Lung (tissue), 12 donors: ENCODE data around the gene KLF17. TPM values are rescaled to one million over a fixed set of nuclear protein-coding genes. Genes with fewer than 3 reads are reported as not detected.

Experiments
- ATAC-seq: fragments of 200-7000 bp; cut with Tn5 transposase; one replicate; pipeline ENCODE4 v1.9.1; 2020; ENCODE audit warnings: moderate number of reproducible peaks; ENCODE audit not compliant: insufficient read depth, low FRiP score
- DNase-seq, 3 donors: peaks; one replicate each; pipeline ENCODE4 v3.0.0-alpha.2; 2013 to 2017
- H3K27ac ChIP-seq, 2 donors: one replicate each; pipeline ENCODE4 v1.5.1; 2013; ENCODE audit warnings: mild to moderate bottlenecking in 2 of 2, moderate library complexity in 2 of 2, control low read depth in 1 of 2, inconsistent platforms in 1 of 2, low read depth in 1 of 2, low read length in 1 of 2
- H3K27me3 ChIP-seq, 3 donors: one replicate each; pipeline ENCODE4 v1.5.1; 2013; ENCODE audit warnings: low read length in 2 of 3; ENCODE audit not compliant: control insufficient read depth in 3 of 3, insufficient read depth in 3 of 3
- H3K36me3 ChIP-seq, 4 donors: one replicate each; pipeline ENCODE4 v1.5.1; 2013; ENCODE audit warnings: low read length in 4 of 4, mild to moderate bottlenecking in 1 of 4, moderate library complexity in 1 of 4; ENCODE audit not compliant: control insufficient read depth in 4 of 4, insufficient read depth in 4 of 4
- H3K4me1 ChIP-seq, 5 donors: one replicate each; pipeline ENCODE4 v1.5.1; 2013; ENCODE audit warnings: low read length in 5 of 5, mild to moderate bottlenecking in 2 of 5, moderate library complexity in 1 of 5; ENCODE audit not compliant: control insufficient read depth in 5 of 5, insufficient read depth in 5 of 5
- H3K4me3 ChIP-seq: one replicate; pipeline ENCODE4 v1.5.1; 2013; ENCODE audit warnings: mild to moderate bottlenecking, control low read depth, moderate library complexity
- H3K9ac ChIP-seq, 2 donors: one replicate each; pipeline ENCODE4 v1.5.1; 2013; ENCODE audit warnings: low read length in 2 of 2, control low read depth in 1 of 2; ENCODE audit not compliant: insufficient read depth in 1 of 2
- H3K9me3 ChIP-seq, 4 donors: one replicate each; pipeline ENCODE4 v1.5.1; 2013; ENCODE audit warnings: low read length in 3 of 4, mild to moderate bottlenecking in 1 of 4, moderate library complexity in 1 of 4; ENCODE audit not compliant: control insufficient read depth in 4 of 4, insufficient read depth in 3 of 4
- WGBS, 2 donors: extraction: QIAGEN DNeasy Blood & Tissue Kit; methylation state at CpG; one replicate each; pipeline ENCODE4 v1.1.7; 2013; 5-methylcytosine and 5-hydroxymethylcytosine counted together
- polyA plus RNA-seq, 2 donors: library from polyadenylated mRNA; stranded (reverse); fragments of 200-250 nt; gene quantifications; one replicate each; pipeline ENCODE4 v1.2.1, GENCODE V29; 2013
- total RNA-seq, 2 donors: library from RNA; depleted of rRNA in 1 of 2; stranded (reverse); fragments of >200 nt in 1 of 2; gene quantifications; one replicate each; pipeline ENCODE4 v1.2.1, GENCODE V29; 2014 to 2021
- TF ChIP-seq, protein P1 (sequence below): IDR thresholded peaks from 2 replicates; pipeline ENCODE4 v1.5.1; 2012; ENCODE audit warnings: mild to moderate bottlenecking; ENCODE audit errors: control extremely low read depth, extremely low read depth
- donor health status: control.
- donor health status: control.
- donor health status: Bipolar disorder and iron deficiency.
- donor health status: healthy.
- donor health status: DM: yes; HTN: yes; CAD: no.

Gene KLF17
- total and polyA plus RNA-seq, 4 donors = 0.14 to 0.28 (median 0.21) TPM; not detected in 1

DNA sequence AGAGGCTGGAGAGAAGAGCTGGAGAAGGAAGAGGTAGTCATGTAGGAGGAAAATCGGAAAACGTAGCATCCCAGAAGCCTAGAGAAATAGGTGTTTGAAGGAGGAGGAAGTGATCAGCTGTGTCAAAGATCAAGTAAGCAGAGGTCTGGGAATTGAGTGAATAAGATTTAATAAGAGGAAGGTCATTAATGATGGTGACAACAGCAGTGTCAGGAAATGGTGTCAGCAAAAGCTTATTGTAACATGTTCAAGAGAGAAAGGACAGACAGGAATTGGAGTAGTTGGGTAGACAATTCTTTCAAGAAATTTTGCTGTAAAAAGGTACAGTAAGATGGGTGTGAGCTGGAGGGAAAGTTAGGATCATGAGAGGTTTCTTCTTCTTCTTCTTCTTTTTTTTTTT lies 45.8 kb upstream of the KLF17 start:
- no peaks in the 10 kb centered on the region for H3K27me3 ChIP-seq
- no peak overlapping the region for H3K9ac ChIP-seq
- no peak overlapping the region for H3K4me3 ChIP-seq
- H3K36me3 ChIP-seq = no peaks in the 10 kb centered on the region
- DNase-seq = no peak
- TF ChIP-seq, protein P1, sequence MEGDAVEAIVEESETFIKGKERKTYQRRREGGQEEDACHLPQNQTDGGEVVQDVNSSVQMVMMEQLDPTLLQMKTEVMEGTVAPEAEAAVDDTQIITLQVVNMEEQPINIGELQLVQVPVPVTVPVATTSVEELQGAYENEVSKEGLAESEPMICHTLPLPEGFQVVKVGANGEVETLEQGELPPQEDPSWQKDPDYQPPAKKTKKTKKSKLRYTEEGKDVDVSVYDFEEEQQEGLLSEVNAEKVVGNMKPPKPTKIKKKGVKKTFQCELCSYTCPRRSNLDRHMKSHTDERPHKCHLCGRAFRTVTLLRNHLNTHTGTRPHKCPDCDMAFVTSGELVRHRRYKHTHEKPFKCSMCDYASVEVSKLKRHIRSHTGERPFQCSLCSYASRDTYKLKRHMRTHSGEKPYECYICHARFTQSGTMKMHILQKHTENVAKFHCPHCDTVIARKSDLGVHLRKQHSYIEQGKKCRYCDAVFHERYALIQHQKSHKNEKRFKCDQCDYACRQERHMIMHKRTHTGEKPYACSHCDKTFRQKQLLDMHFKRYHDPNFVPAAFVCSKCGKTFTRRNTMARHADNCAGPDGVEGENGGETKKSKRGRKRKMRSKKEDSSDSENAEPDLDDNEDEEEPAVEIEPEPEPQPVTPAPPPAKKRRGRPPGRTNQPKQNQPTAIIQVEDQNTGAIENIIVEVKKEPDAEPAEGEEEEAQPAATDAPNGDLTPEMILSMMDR = no peak
- H3K4me1 ChIP-seq = peaks cover 0 to 22% (median 6%) of the 10 kb centered on the region in 5 donors
- ATAC-seq = no peak
- WGBS, 2 donors = 81 to 87% methylated on average over 2 of the region's 2 CpGs
- no peak overlapping the region for H3K27ac ChIP-seq
- H3K9me3 ChIP-seq = no peaks in the 10 kb centered on the region

DNA sequence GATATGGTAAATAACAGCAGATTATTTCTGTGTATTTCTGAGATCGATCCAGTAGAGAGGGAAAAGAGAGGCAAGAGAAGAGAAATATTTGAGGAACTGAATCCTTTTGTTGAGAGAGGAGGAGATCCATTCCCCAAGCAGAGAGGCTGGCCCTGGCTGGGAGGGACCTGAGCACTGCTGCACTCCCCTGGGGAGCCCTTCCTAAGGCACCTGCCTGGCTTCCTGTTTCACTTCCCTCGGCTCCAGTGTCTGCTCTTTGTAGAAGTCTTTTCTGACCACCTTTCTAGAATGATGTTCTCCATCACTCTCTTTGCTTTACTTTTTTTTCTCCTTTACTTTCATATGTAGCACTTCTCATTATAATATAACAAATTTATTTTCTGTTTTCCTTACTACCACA lies 45.1 kb upstream of the KLF17 start:
- Histone ChIP-seq H3K36me3 (no peaks in the 10 kb centered on the region), H3K4me3 (no peak overlapping the region), H3K27ac (no peak overlapping the region), H3K27me3 (no peaks in the 10 kb centered on the region), H3K4me1 (peaks cover 0 to 18% (median 6%) of the 10 kb centered on the region in 5 donors), H3K9ac (no peak overlapping the region), H3K9me3 (no peaks in the 10 kb centered on the region)
- DNase-seq (no peak), ATAC-seq (no peak)
- TF ChIP-seq, protein P1 = no peak
- 51 to 56% methylated on average over 2 of the region's 2 CpGs for whole genome bisulfite sequencing, 2 donors

DNA sequence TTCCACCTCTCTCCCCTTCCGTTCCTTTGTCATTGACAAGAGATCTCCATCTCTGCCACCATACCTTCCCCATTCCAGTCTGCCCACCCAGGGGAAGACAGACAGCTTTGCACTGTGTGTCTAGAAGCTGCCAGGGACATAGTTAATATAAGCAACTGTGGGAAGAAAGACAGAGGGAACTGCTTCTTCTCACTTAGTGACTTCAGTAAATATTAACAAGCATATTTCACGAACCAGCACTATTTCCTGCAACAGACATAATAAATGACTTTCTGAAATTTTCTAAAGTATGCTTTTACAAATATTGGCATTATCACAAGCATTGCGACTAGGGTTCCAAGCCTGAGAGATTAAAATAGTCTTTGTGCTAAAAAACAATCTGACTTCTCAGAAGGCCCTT lies 44.2 kb upstream of the KLF17 start:
- TF ChIP-seq, protein P1 = no peak
- Histone ChIP-seq H3K4me3 (no peak overlapping the region), H3K36me3 (no peaks in the 10 kb centered on the region), H3K27ac (no peak overlapping the region), H3K9ac (no peak overlapping the region), H3K27me3 (no peaks in the 10 kb centered on the region), H3K4me1 (peaks cover 0 to 14% (median 5%) of the 10 kb centered on the region in 5 donors), H3K9me3 (no peaks in the 10 kb centered on the region)
- WGBS, 2 donors = 36 to 43% methylated on average over 3 of the region's 3 CpGs
- ATAC-seq = no peak
- peak in 2 of 3 donors; percentile 52 to 77 for DNase-seq

DNA sequence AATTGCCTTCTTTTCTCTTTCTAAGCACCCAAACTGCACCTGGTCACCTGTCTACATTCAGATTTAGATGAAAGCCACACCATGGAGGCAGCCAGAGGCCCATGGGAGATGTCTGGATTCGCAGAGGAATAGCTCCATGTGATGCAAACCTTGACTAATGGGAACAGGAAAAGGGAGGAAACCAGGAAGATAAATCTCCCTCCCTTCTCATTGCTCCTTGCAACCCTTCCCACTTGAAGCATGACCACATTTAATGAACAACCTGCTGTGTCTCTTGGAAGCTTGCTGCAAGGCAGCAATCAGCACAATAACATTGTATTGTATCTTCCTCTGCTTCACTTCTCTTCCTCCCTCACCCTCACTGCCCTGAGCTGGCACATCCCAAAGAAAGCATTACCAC lies 42.6 kb upstream of the KLF17 start:
- no peaks in the 10 kb centered on the region for H3K36me3 ChIP-seq
- H3K9ac ChIP-seq = no peak overlapping the region
- no peaks in the 10 kb centered on the region for H3K9me3 ChIP-seq
- no peaks in the 10 kb centered on the region for H3K27me3 ChIP-seq
- no peak for ATAC-seq
- TF ChIP-seq, protein P1 = no peak
- H3K27ac ChIP-seq = no peak overlapping the region
- no peak for DNase-seq
- WGBS, 2 donors = 65 to 79% methylated on average over 1 of the region's 1 CpG
- peaks cover 0 to 14% (median 5%) of the 10 kb centered on the region in 5 donors for H3K4me1 ChIP-seq
- H3K4me3 ChIP-seq = no peak overlapping the region
